ENCODE data around the gene SUMO4.

SUMO4 gene

DNA sequence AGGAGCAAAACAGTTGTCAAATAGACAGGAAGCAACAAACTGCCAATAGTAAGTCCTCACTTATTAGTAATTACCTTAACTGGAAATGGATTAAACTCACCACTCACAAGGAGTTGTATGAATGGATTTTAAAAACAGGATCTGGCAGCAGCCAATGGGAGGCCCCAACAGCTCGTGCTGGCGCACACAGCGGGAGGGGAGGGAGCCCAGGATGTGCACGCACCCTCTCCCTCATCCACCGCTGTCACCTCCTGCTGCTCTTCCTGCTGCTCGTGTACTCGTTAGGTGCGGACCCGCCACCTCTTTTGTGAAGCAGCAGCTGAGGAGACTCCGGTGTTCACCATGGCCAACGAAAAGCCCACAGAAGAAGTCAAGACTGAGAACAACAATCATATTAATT lies at the start of gene SUMO4:
Gene SUMO4, plus strand, starts transcription at position 213 of the 400 bp plus-strand sequence. Its CDS starts 130 bp downstream, at position 343.
- in situ Hi-C loops (cut with MboI; ENCODE audit: low sequenced_read_pairs) = no loop called here

DNA sequence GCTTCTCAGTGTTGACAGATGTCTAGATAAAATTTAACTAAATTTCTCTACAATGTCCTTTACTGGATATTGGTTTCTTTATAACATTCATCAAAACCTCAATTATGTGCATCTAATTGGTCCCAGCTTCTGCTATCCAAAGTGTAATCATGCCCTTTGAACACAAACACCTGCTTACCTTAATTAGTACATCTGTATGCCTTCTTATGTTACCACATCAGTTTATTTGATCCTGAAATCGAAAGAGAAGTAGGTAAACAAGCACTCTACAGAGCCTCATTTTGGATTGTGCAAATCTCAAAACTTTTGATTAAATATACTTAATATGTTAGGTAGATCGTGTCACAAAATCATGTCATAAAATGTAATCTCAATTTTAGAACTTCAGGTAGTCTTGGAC lies 46.1 kb upstream of the SUMO4 start:
- in situ Hi-C loops (cut with MboI; ENCODE audit: low sequenced_read_pairs) = no loop called here

DNA sequence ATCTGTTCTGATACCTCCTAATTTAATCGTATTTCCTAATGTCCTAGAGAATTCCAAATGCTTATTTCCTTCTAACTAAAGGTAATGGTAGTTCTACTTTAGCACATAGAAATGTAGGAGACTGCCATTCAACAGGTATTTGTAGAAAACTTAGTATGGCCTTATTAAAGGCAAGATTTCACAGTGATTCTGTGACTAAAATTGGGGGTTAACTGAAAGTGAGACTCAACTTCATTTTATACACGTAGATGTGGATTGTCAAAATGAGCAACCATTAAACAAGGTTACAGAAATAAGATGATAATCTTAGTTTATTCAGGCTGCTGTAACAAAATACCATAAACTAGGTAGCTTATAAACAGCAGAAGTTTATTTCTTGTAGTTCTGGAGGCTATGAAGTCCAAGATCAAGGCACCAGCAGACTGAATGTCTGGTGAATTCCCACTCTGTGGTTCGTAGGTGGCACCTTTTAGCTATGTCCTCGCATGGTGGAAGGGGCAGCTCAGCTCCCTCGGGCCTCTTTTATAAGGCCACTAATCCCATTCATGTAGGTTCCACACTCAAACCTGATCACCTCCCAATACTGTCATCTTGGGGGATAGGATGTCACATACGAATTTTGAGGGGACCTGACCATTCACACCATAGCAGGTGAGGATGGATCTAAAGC lies 43.8 kb upstream of the SUMO4 start:
- in situ Hi-C loops (cut with MboI; ENCODE audit: low sequenced_read_pairs) = no loop called here

DNA sequence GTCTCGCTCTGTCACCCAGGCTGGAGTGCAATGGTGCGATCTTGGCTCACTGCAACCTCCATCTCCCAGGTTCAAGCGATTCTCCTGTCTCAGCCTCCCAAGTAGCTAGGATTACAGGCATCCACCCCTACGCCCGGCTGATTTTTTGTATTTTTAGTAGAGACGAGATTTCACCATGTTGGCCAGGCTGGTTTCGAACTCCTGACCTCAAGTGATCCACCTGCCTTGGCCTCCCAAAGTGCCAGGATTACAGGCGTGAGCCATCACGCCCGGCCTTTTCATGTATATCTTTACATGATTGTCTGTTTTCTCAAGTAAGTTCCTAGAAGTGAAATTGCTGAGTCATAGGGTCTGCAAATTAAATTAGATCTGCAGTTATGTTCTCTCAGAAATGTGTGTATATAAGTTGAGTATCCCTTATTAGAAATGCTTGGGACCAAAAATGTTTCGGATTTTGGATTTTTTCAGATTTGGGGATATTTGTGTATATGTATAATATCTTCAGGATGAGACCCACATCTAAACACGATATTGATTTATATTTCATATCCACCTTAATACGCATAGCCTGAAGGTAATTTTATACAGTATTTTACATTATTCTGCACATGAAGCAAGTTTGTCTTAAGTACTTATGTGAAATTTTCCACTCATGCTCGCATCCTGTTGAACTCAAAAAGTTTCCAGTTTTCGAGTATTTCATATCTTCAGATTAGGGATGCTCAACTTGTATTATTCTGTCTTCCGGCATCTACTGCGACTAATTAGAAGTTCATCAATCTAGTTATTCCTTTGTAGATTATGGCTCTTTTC lies 42.1 kb upstream of the SUMO4 start:
- in situ Hi-C loops (cut with MboI; ENCODE audit: low sequenced_read_pairs) = no loop called here

DNA sequence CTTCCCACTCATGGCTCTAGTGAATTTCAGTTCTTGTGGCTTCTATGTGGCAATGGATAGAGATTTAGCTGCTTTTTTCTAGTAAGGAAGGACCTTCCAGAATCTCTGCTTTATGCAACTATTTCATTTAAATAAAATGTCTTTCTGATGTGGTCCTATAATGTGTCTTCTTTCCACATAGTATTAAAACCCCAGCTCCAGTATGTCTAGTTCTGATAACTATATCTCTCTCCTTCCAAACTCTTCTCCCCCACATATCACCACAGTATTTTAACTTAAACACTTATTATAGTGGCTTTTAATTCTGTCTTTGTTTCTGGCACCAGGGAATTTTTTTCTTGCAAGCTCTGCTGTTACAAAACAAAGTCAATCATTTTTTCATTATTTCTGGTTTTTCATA lies 40.6 kb upstream of the SUMO4 start:
- in situ Hi-C loops (cut with MboI; ENCODE audit: low sequenced_read_pairs) = no loop called here

DNA sequence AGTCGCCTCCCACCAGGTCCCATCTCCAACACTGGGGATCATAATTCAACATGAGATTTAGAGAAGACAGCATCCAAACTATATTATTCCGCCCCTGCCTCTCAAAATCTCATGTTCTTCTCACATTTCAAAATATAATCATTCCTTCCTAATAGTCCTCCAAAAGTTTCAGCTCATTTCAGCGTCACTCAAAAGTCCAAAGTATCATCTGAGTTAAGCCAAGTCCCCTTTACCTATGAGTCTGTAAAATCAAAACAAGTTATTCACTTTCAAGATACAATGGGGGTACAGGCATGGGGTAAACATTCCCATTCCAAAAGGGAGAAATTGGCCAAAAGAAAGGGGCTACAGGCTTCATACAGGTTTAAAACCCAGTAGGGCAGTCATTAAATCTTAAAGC lies 39.5 kb upstream of the SUMO4 start:
- in situ Hi-C loops (cut with MboI; ENCODE audit: low sequenced_read_pairs) = no loop called here

DNA sequence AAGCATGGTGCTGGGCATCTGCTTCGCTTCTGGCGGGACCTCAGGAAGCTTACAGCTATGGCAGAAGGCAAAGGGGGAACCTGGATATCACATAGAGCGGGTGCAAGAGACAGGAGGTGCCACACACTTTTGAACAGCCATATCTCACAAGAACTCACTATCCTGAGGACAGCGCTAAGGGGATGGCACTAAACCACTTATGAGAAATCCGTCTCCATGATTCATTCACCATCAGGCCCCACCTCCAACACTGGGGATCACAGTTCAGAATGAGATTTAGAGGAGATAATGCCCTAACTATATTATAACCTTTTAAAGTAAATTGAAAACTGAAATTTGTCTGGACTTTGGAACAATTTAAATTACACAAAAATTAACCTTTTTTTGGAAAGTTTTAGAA lies 37.8 kb upstream of the SUMO4 start:
- in situ Hi-C loops (cut with MboI; ENCODE audit: low sequenced_read_pairs) = no loop called here

DNA sequence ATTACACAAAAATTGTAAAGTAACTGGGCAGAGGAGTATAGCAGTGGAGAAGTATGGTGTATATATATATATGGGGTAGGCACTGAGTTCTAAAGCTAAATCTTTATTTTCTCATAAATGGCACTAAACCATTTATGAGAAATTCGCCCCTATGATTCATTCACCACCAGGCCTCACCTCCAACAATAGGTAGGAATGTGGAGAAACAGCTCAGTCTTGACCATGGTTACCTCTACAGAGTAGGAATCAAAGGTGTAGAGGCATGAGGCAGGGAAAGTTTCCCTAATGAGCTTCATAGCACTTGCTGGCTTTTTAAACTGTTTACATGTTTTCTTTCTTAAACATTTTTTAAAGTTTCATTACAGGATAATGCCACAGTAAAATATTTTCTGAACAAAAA lies 36.9 kb upstream of the SUMO4 start:
- in situ Hi-C loops (cut with MboI; ENCODE audit: low sequenced_read_pairs) = no loop called here

DNA sequence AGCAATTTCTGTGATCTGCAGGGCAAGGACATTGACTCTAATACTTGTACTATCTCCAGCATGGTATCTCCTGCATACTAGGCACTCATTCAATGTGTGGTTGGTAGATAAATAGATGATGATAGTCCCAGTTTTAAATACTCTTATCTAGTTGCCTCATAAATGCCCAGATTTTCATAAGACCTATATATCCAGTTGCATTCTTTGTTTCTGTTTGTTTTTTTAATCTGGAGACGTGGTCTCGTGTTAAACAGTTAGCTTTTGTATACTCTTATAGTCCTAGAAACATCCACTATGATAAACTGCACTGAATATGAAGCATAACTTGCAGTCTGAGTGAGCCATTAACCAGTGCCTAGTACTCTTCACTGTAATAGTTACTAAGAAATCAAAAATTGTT lies 35.5 kb upstream of the SUMO4 start:
- in situ Hi-C loops (cut with MboI; ENCODE audit: low sequenced_read_pairs) = no loop called here

DNA sequence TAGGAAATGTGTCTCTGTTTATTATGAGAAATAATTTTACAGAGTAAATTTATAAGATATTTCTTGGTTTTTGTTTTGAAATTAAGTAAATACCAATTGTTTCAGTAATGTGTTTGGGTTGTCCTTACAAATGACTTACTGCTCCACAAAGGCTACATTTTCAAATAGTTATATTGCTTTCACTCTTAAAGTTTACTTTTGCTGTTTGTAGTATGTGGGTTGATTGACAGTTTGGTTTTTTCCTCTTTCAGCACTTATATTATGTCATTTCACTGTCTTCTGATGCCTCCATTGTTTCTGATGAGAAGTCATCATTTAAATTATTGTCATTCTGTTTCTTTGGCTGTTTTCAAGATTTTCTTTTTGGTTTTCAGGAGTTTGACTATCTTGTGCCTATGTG lies 34.9 kb upstream of the SUMO4 start:
- in situ Hi-C loops (cut with MboI; ENCODE audit: low sequenced_read_pairs) = no loop called here

DNA sequence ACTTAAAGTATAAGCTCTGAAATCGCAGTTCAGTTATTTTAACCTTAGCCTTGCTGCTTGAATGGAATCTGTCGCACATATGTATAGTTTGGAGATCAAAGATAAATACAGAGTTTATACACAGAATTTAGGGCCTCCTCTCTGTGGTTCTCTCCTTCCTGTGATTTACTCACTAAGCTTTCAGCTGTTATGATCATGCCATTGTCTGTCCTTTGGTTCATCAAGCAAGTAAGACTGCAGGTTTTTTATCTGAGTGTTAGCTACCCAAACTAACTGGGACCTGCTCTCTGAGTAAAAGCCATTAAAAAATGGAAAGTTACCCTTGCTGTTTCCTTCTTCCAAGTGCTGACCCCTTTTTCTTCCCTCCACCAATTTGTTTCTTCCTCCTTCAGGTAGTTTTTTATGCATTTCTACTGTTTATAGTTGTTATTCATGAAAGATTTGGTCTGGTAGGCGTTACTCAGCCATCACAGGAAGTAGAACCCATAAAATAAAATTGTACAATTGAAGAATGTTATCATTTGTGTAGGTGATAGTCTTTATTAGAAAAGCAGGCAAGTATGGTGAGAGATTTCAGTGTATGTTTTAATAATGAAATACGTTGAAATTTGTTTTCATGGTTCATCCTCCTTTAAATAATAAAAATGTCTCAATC lies 33.7 kb upstream of the SUMO4 start:
- in situ Hi-C loops (cut with MboI; ENCODE audit: low sequenced_read_pairs) = no loop called here

DNA sequence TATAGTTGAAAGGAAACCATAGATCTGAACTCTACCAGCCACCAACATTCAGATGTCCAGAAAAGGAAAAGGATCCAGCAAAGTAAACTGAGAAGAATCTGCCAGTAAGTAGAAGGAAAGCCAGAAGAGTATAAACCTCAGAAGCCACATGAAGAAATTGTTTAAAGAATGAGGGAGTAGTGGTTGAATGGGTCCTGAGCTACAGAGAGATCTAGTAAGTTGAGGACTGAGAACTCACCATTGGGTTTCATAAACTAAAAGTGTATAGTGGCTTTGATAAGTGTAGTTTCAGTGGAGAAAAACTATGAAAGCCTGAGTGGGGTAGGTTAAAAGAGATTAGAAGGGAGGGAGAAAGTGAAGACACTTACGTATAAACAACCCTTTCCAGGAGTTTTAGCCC lies 32.0 kb upstream of the SUMO4 start:
- in situ Hi-C loops (cut with MboI; ENCODE audit: low sequenced_read_pairs) = no loop called here

DNA sequence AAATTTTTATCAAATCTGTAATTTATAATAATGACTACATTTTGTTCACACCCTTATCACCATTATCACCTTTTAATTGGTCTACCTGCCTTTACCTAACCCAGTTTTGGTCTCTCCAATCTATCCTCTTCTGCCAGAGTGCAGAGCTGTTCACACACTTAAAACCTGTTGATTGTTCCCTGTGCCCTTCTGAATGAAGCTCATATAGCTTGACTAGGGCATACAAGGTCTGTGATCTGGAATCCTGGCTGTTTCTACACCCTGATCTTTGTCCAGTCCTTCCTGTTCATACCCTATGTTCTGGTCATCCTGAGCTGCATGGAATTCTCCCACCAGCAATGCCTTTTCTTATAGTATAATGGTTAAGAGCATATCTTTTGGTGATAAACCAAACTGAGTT lies 28.9 kb upstream of the SUMO4 start:
- in situ Hi-C loops (cut with MboI; ENCODE audit: low sequenced_read_pairs) = no loop called here

DNA sequence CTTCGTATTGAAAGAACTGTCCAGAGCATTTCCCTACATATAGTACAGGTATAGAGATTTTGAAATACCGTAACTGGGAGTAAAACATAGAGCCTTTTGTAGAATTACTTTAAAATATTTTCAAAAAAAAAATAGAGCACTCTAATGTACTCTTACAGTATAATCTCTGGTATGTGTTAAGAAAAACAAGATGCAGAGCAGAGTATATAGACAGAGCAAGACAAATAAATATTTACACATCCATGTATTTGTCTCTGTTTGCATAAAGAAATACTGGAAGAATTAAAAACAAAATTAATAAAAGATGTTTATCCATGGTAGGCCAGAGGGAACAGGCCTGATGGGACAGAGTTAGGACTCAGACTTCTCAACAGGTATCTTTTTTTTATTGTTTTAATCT lies 28.0 kb upstream of the SUMO4 start:
- in situ Hi-C loops (cut with MboI; ENCODE audit: low sequenced_read_pairs) = no loop called here

DNA sequence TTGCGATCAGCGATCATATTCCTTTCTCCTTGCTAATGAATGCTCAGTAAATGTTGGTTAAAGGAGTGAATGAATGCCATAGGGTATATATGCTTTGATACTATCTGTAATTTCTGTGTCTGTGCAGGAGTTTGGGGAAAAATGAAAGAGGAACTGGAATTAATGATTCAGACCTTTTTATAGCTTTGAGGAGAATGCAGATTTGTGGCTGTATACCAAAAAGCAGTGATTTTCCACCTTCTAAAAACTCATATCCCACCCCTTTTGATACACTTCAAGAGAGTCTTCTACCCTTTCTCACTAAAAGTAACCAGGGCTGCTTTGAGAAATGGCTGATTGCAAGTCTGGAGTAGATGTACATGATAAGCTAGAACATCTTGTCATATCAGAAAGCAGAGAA lies 26.6 kb upstream of the SUMO4 start:
- in situ Hi-C loops (cut with MboI; ENCODE audit: low sequenced_read_pairs) = no loop called here

DNA sequence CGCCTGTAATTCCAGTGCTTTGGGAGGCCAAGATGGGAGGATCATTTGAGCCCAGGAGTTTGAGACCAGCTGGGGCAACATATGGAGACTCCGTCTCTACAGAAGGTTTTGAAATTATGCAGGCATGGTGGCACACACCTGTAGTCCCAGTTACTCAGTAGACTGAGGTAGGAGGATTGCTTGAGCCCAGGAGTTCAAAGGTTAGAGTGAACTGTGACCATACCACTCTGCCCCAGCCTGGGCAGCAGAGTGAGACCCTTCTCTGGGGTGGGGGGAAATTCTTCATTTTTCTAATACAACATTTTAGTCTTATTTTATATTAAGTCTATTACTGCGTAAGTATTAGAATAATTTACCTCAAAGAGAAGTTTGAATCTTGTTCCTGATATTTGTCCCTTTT lies 20.1 kb upstream of the SUMO4 start:
- in situ Hi-C loops (cut with MboI; ENCODE audit: low sequenced_read_pairs) = no loop called here

DNA sequence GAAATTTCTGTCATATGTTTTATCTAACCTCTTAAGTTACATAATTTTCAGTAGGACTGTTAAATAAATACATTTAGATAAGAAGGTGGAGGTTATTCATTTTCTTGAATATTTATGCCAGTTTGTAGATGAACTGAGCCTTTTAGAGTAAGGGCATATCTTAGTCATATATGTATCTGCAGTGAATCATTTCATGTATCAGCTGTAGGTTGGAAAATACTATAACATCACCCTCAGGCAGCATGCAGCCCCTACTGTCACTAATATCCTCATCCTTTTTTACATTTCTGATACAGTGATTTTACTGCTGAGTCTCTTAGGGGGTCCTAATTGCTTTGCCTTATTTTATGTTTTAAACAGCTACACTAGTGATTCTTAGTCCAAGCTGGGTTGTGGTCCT lies 19.5 kb upstream of the SUMO4 start:
- in situ Hi-C loops (cut with MboI; ENCODE audit: low sequenced_read_pairs) = no loop called here

DNA sequence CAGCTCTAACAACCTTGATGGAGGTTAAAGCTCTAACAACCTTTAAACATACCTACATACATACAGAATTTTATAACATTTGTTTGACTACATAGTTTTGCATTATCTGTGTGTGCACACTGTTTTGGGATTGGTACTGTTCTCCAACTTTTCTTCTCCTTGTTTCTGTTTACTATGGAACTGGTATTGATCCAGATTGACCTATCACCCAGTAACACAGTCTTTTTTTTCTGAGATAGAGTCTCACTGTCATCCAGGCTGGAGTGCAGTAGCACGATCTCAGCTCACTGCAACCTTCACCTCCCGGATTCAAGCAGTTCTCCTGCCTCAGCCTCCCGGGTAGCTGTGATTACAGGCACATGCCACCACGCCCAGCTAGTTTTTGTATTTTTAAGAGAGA lies 16.7 kb upstream of the SUMO4 start:
- in situ Hi-C loops (cut with MboI; ENCODE audit: low sequenced_read_pairs) = no loop called here

DNA sequence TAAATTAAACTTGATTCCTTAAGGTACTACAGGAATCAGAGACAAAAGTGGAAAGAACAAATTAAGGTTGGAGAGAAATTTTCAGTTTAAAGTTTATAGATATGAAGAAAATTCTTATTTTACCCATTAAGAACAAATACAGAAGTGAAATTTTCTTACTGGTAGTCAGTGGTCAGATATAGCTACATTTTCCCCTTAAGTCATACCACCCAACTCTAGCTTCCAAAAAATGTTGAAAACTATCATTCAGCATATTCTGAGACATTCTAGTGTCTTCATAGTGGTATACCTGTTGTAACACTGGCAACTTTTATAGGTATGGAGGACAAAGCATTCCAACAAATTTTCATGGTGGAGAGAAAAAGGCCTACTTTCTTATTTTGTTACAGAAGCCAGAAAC lies 15.6 kb upstream of the SUMO4 start:
- in situ Hi-C loops (cut with MboI; ENCODE audit: low sequenced_read_pairs) = no loop called here

DNA sequence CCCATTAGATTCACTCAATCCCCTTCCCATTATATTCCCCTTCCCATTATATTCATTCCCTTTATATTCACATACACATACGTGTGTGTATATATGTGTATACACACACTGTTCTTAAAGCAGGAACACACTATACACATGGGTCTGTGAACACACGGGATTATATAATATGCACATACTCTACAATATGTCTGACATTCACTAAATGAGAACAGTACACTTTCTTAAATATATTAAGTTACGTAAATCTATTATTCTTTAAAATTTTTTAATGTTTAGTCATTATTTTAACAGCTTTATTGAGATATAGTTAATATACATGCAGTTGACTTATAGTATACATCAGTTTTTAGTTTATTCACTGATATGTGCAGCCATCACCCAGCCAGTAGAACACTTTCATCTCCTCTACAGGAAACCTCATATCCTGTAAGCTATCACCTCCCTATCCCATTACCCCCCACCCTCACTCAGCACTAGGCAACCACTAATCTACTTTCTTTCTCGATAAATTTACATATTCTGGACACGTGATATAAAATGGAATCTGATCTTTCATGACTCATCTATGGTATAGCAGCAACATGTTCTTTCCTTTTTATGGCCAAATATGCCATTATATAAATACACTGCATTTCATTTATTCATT lies 13.9 kb upstream of the SUMO4 start:
- in situ Hi-C loops (cut with MboI; ENCODE audit: low sequenced_read_pairs) = no loop called here

DNA sequence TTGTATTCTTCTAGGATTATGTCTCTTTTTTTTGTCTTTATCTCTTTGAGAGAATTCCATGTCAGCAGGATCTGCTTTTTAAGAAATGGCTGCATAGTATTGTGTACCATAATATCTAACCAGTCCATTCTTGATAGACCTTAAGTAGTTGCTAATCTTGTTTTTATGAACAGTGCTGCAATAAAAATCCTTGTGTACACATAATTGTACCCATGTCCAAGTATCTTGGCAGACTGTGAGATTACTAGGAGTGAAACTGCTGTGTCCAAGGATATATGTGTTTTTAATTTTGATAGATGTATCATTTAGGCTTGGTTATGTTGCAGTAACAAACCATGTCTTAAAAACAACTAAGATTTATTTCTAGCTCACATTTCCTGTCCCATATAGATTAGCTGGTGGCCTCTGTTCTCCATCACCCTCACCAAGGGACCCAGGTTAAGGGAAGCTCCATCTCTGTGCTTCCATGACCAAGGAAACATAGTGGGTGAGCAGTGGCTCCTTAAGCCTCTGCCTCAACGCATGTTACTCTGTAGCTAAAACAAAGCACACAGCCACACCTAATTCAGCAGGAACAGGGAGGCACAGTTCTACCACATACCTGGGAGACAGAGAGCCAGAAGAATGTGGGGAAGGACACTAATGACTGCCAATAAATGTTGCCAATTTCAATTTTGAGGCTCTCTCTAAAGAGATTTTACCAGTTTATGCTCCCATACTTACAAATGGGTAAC lies 12.1 kb upstream of the SUMO4 start:
- in situ Hi-C loops (cut with MboI; ENCODE audit: low sequenced_read_pairs) = no loop called here

All from HL-60/S4 treated with retinoic acid at 250 ng/mL for 4 days and 3 days (cell line).